Liver (tissue), 9 donors: ENCODE results near the gene EIF4E2. TPM values are rescaled to one million over a fixed set of nuclear protein-coding genes. Genes with fewer than 3 reads are reported as not detected.
A peak's percentile ranks its signal among the peaks of the same experiment; 100 is the strongest.

Source experiments
- DNase-seq: peaks from one replicate; pipeline ENCODE4 v3.0.0-alpha.2; 2017; ENCODE audit warnings: low spot score
- H3K27ac ChIP-seq, 2 donors: one replicate each; pipeline ENCODE4 v1.7.0; 2013; ENCODE audit warnings: inconsistent platforms in 2 of 2, low read length in 2 of 2, control low read depth in 1 of 2, low read depth in 1 of 2, mild to moderate bottlenecking in 1 of 2
- H3K27me3 ChIP-seq, 4 donors: one replicate each; pipeline versions ENCODE4 v1.6.1 to v1.7.0; 2013; ENCODE audit warnings: low read length in 3 of 4, inconsistent platforms in 1 of 4, mild to moderate bottlenecking in 1 of 4, moderate library complexity in 1 of 4; ENCODE audit not compliant: control insufficient read depth in 4 of 4, insufficient read depth in 4 of 4
- H3K36me3 ChIP-seq, 4 donors: one replicate each; pipeline versions ENCODE4 v1.6.1 to v1.7.0; 2013; ENCODE audit warnings: low read length in 3 of 4, mild to moderate bottlenecking in 3 of 4, low read depth in 1 of 4, moderate library complexity in 1 of 4; ENCODE audit not compliant: control insufficient read depth in 4 of 4, insufficient read depth in 3 of 4
- H3K4me1 ChIP-seq, 4 donors: one replicate each; pipeline versions ENCODE4 v1.6.1 to v1.7.0; 2013; ENCODE audit warnings: low read length in 3 of 4, mild to moderate bottlenecking in 3 of 4, moderate library complexity in 1 of 4; ENCODE audit not compliant: control insufficient read depth in 4 of 4, insufficient read depth in 4 of 4
- H3K4me3 ChIP-seq, 3 donors: one replicate each; pipeline versions ENCODE4 v1.6.1 to v1.7.0; 2013; ENCODE audit warnings: low read length in 3 of 3, control low read depth in 1 of 3, low read depth in 1 of 3, mild to moderate bottlenecking in 1 of 3
- H3K9ac ChIP-seq, 2 donors: one replicate each; pipeline ENCODE4 v1.7.0; 2013; ENCODE audit warnings: low read length in 2 of 2, mild to moderate bottlenecking in 2 of 2, moderate library complexity in 2 of 2, control low read depth in 1 of 2, low read depth in 1 of 2
- H3K9me3 ChIP-seq, 4 donors: one replicate each; pipeline versions ENCODE4 v1.6.1 to v1.7.0; 2013; ENCODE audit warnings: low read length in 3 of 4; ENCODE audit not compliant: control insufficient read depth in 4 of 4
- ATF3 ChIP-seq: IDR thresholded peaks from 2 replicates; pipeline ENCODE4 v1.6.1; 2016; ENCODE audit warnings: antibody characterized with exemption
- CTCF ChIP-seq: fragments of 150-350 bp; IDR thresholded peaks from 2 replicates; pipeline ENCODE4 v1.5.1; 2017; ENCODE audit warnings: improper control_type of control experiment, low read depth, low read length; ENCODE audit not compliant: missing input control
- EGR1 ChIP-seq, 2 donors: IDR thresholded peaks; 2 replicates each; pipeline ENCODE4 v1.6.1; 2016 to 2018; ENCODE audit warnings: antibody characterized with exemption in 2 of 2, low read depth in 2 of 2
- FOXA1 ChIP-seq: IDR thresholded peaks from 2 replicates; pipeline ENCODE4 v1.6.1; 2016; ENCODE audit warnings: antibody characterized with exemption
- FOXA2 ChIP-seq: IDR thresholded peaks from 2 replicates; pipeline ENCODE4 v1.6.1; 2016; ENCODE audit warnings: antibody characterized with exemption
- GABPA ChIP-seq, 2 donors: IDR thresholded peaks in 1 of 2; conservative IDR thresholded peaks in 1 of 2; 2 replicates each; pipeline ENCODE4 v1.6.1; 2016; ENCODE audit warnings: antibody characterized with exemption in 2 of 2, mild to moderate bottlenecking in 1 of 2, moderate library complexity in 1 of 2
- HNF4A ChIP-seq, 2 donors: conservative IDR thresholded peaks; 2 replicates each; pipeline ENCODE4 v1.6.1; 2016; ENCODE audit warnings: antibody characterized with exemption in 2 of 2, mild to moderate bottlenecking in 2 of 2
- HNF4G ChIP-seq: IDR thresholded peaks from 2 replicates; pipeline ENCODE4 v1.6.1; 2016; ENCODE audit warnings: antibody characterized with exemption
- JUND ChIP-seq, 2 donors: IDR thresholded peaks; 2 replicates each; pipeline ENCODE4 v1.6.1; 2016; ENCODE audit warnings: antibody characterized with exemption in 2 of 2
- MAX ChIP-seq: IDR thresholded peaks from 2 replicates; pipeline ENCODE4 v1.6.1; 2016; ENCODE audit warnings: antibody characterized with exemption
- NR2F2 ChIP-seq: IDR thresholded peaks from 2 replicates; pipeline ENCODE4 v1.6.1; 2016; ENCODE audit warnings: antibody characterized with exemption
- RAD21 ChIP-seq, 2 donors: IDR thresholded peaks; 2 replicates each; pipeline ENCODE4 v1.6.1; 2016; ENCODE audit warnings: antibody characterized with exemption in 2 of 2, mild to moderate bottlenecking in 2 of 2
- RXRA ChIP-seq, 2 donors: IDR thresholded peaks; 2 replicates each; pipeline ENCODE4 v1.6.1; 2017 to 2018; ENCODE audit warnings: antibody characterized with exemption in 2 of 2, mild to moderate bottlenecking in 1 of 2
- SP1 ChIP-seq: IDR thresholded peaks from 2 replicates; pipeline ENCODE4 v1.6.1; 2018; ENCODE audit warnings: antibody characterized with exemption, mild to moderate bottlenecking
- TAF1 ChIP-seq: conservative IDR thresholded peaks from 2 replicates; pipeline ENCODE4 v1.6.1; 2016; ENCODE audit warnings: antibody characterized with exemption, mild to moderate bottlenecking
- YY1 ChIP-seq: IDR thresholded peaks from 2 replicates; pipeline ENCODE4 v1.6.1; 2016; ENCODE audit warnings: antibody characterized with exemption, mild to moderate bottlenecking
- WGBS: extraction: QIAGEN DNeasy Blood & Tissue Kit; methylation state at CpG from one replicate; pipeline ENCODE4 v1.1.7; 2013; 5-methylcytosine and 5-hydroxymethylcytosine counted together
- polyA plus RNA-seq, 2 donors: library from polyadenylated mRNA; stranded (reverse) in 1 of 2; unstranded in 1 of 2; fragments of 200-250 nt in 1 of 2; fragments of >200 nt in 1 of 2; fragmentation: Nextera tagmentation in 1 of 2; extraction: Ambion mirVana in 1 of 2; gene quantifications; one replicate each; pipeline versions ENCODE4 v1.2.1 to v1.2.3, GENCODE V29; 2013 to 2015
- total RNA-seq, 2 donors: library from RNA; depleted of rRNA; stranded (reverse); fragments of >200 nt; gene quantifications; one replicate each; pipeline ENCODE4 v1.2.3, GENCODE V29; 2014
- TF ChIP-seq, protein P1 (sequence below): IDR thresholded peaks from 2 replicates; pipeline ENCODE4 v1.6.1; 2016; ENCODE audit warnings: antibody characterized with exemption
- donor health status: healthy.
- donor health status: healthy.
- donor health status: healthy.
- donor health status: healthy.
- donor health status: healthy.

EIF4E2 gene
- total and polyA plus RNA-seq, 4 donors, result 30.0 to 46.9 (median 45.4) TPM

GRCh38 chr2:232578626-232579025 is 28.1 kb downstream of the EIF4E2 start:
- Histone ChIP-seq H3K36me3 (peaks cover 0 to 7% (median 4%) of the 10 kb centered on the region in 4 donors), H3K9ac (no peak overlapping the region), H3K27me3 (no peaks in the 10 kb centered on the region), H3K4me1 (peaks cover 7 to 58% (median 43%) of the 10 kb centered on the region in 4 donors), H3K27ac (no peak overlapping the region), H3K4me3 (no peak overlapping the region), H3K9me3 (no peaks in the 10 kb centered on the region)
- DNase-seq, result no peak
- TF ChIP-seq EGR1 (IDR thresholded peaks at IDR 0.05; ENCODE audit: low read depth in 2 of 2) (no peak), HNF4A (conservative IDR thresholded peaks at IDR 0.05) (no peak), SP1 (no peak), TAF1 (no peak), FOXA2 (no peak), HNF4G (no peak)
- TF ChIP-seq, protein P1, sequence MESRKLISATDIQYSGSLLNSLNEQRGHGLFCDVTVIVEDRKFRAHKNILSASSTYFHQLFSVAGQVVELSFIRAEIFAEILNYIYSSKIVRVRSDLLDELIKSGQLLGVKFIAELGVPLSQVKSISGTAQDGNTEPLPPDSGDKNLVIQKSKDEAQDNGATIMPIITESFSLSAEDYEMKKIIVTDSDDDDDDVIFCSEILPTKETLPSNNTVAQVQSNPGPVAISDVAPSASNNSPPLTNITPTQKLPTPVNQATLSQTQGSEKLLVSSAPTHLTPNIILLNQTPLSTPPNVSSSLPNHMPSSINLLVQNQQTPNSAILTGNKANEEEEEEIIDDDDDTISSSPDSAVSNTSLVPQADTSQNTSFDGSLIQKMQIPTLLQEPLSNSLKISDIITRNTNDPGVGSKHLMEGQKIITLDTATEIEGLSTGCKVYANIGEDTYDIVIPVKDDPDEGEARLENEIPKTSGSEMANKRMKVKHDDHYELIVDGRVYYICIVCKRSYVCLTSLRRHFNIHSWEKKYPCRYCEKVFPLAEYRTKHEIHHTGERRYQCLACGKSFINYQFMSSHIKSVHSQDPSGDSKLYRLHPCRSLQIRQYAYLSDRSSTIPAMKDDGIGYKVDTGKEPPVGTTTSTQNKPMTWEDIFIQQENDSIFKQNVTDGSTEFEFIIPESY, result no peak
- WGBS, result 67% methylated on average over 2 of the region's 2 CpGs

DNA sequence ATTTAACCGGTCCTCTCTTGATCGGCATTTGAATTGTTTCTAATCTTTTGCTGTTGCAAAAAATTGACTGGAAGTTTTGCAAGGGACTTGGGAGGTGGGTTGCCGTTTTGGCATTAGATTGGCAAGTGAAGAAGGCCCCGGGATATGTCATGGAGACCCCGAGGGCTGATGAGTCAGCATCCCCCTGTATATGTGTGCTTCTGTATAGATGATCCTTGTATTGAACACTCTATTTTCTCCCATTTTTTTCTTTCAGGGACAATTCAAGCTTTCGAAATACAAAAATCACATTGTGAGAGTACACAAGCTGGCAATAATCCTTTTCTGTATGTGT is 30.1 kb downstream of the EIF4E2 start:
- 34% methylated on average over 6 of the region's 6 CpGs for WGBS
- Histone ChIP-seq H3K9me3 (no peaks in the 10 kb centered on the region), H3K4me1 (peaks cover 0 to 40% (median 26%) of the 10 kb centered on the region in 4 donors), H3K27me3 (no peaks in the 10 kb centered on the region), H3K36me3 (peaks cover 0 to 7% (median 4%) of the 10 kb centered on the region in 4 donors), H3K4me3 (peak overlapping the region in 1 of 3 donors; percentile 22), H3K27ac (peak overlapping the region; percentile 36 to 51), H3K9ac (no peak overlapping the region)
- TF ChIP-seq GABPA (IDR thresholded peaks at IDR 0.05 in 1 of 2, conservative IDR thresholded peaks at IDR 0.05 in 1 of 2), result no peak
- peak; percentile 15 to 60 for TF ChIP-seq RXRA (IDR thresholded peaks at IDR 0.05)
- no peak for TF ChIP-seq HNF4G
- TF ChIP-seq ATF3, result no peak
- TF ChIP-seq MAX, result peak; percentile 50
- TF ChIP-seq YY1, result peak; percentile 45
- no peak for TF ChIP-seq FOXA1
- no peak for TF ChIP-seq JUND (IDR thresholded peaks at IDR 0.05)
- TF ChIP-seq HNF4A (conservative IDR thresholded peaks at IDR 0.05), result peak in 1 of 2 donors; percentile 4
- TF ChIP-seq NR2F2, result no peak
- peak in 1 of 2 donors; percentile 24 for TF ChIP-seq RAD21 (IDR thresholded peaks at IDR 0.05)
- TF ChIP-seq CTCF, result no peak
- TF ChIP-seq SP1, result no peak
- no peak for DNase-seq
